ENCODE results near the gene PERP. TPM values are rescaled to one million over a fixed set of nuclear protein-coding genes. Genes with fewer than 3 reads are reported as not detected.

PERP gene
- total and polyA plus RNA-seq, 7 donors = 0.70 to 12.3 (median 1.3) TPM

DNA sequence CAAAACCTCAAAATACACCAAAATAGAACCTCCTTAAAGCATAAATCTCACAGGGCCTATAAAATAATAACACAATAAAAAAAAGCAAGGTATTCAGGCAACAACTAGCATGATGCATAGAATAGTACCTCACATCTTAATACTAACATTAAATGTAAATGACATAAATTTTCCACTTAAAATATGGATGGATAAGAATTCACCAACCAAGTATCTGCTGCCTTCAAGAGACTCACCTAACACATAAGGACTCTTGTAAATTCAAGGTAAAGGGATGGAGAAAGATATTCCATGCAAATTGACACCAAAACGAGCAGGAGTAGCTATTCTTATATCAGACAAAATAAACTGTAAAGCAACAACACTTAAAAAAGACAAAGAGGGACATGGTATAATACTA, 52.2 kb downstream of the PERP start:
- H3K4me3 ChIP-seq = no peak overlapping the region

DNA sequence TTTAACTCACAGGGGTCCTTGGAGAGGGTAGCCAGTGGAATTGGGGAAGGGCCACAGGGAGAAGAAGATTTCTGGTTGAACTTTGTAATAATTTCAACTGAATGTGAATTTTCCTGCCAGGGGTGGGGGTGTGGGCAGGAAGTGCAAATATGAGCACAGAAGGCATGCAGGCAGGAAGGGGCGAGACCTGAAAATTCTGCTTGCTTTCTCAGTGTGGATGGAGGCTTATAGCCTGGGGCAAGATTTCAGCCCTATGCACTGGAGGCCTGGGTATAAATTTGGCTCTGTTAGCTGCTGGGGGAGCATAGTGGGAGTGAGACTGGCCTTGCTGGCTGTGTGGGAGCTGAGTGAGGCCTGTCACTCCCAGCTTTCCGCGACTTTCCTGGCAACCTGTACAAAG, 54.4 kb downstream of the PERP start:
- DNase-seq = no peak
- Histone ChIP-seq H3K4me3 (no peak overlapping the region), H3K9me3 (peaks cover 7% of the 10 kb centered on the region), H3K27me3 (ENCODE audit: insufficient read depth in 3 of 3, low read length in 2 of 3) (peaks cover 0 to 4% (median 0%) of the 10 kb centered on the region in 3 donors), H3K27ac (no peak overlapping the region), H3K4me1 (no peaks in the 10 kb centered on the region), H3K36me3 (ENCODE audit: insufficient read depth in 1 of 2, low read depth in 1 of 2) (no peaks in the 10 kb centered on the region)
- no peak for ATAC-seq
- intact Hi-C loops (cut with DNase I) = no loop called here
- TF ChIP-seq, protein P1, sequence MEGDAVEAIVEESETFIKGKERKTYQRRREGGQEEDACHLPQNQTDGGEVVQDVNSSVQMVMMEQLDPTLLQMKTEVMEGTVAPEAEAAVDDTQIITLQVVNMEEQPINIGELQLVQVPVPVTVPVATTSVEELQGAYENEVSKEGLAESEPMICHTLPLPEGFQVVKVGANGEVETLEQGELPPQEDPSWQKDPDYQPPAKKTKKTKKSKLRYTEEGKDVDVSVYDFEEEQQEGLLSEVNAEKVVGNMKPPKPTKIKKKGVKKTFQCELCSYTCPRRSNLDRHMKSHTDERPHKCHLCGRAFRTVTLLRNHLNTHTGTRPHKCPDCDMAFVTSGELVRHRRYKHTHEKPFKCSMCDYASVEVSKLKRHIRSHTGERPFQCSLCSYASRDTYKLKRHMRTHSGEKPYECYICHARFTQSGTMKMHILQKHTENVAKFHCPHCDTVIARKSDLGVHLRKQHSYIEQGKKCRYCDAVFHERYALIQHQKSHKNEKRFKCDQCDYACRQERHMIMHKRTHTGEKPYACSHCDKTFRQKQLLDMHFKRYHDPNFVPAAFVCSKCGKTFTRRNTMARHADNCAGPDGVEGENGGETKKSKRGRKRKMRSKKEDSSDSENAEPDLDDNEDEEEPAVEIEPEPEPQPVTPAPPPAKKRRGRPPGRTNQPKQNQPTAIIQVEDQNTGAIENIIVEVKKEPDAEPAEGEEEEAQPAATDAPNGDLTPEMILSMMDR (IDR thresholded peaks at IDR 0.05) = no peak
- WGBS, 3 donors = 75 to 98% (median 92%) methylated on average over 3 of the region's 3 CpGs

More for the DNA sequence above, 52.2 kb downstream of the PERP start:
- 41 to 49% (median 45%) methylated on average over 1 of the region's 1 CpG for WGBS, 3 donors
- intact Hi-C loops (cut with DNase I) = no loop called here
- Histone ChIP-seq H3K4me1 (no peaks in the 10 kb centered on the region), H3K27me3 (ENCODE audit: insufficient read depth in 3 of 3, low read length in 2 of 3) (peaks cover 0 to 4% (median 0%) of the 10 kb centered on the region in 3 donors), H3K9me3 (peaks cover 8% of the 10 kb centered on the region), H3K27ac (no peak overlapping the region), H3K36me3 (ENCODE audit: insufficient read depth in 1 of 2, low read depth in 1 of 2) (no peaks in the 10 kb centered on the region)
- TF ChIP-seq, protein P1 (IDR thresholded peaks at IDR 0.05) = no peak
- no peak for DNase-seq
- ATAC-seq = no peak

DNA sequence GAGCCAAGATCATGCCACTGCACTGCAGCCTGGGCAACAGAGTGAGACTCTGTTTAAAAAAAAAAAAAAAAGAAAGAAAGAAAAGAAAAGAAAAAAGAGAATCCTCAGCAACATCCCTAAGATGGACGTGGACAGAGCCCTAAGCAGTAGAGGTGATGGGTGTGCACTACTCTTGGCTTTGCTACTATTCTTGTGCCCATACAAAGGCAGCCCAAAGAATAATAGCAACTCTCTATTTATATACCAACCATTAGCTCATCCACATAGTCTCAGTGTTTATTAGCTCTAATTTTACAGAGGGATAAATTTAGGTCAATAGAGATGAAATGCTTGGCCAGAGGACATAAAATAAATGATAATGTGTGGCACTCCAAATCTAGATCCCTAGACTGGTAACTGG, 62.2 kb downstream of the PERP start:
- H3K36me3 ChIP-seq (ENCODE audit: insufficient read depth in 1 of 2, low read depth in 1 of 2) = no peaks in the 10 kb centered on the region
- no peaks in the 10 kb centered on the region for H3K27me3 ChIP-seq (ENCODE audit: insufficient read depth in 3 of 3, low read length in 2 of 3)
- no peak for ATAC-seq
- DNase-seq = no peak
- TF ChIP-seq, protein P1 (IDR thresholded peaks at IDR 0.05) = no peak
- H3K4me1 ChIP-seq = no peaks in the 10 kb centered on the region
- no peaks in the 10 kb centered on the region for H3K9me3 ChIP-seq
- no peak overlapping the region for H3K4me3 ChIP-seq
- intact Hi-C loops (cut with DNase I) = loop anchor here in 1 of 2 donors (5.0 kb wide), 1 partner anchor 1598 kb away; no protein-coding TSS in a partner anchor
- no peak overlapping the region for H3K27ac ChIP-seq
- 52 to 69% (median 55%) methylated on average over 1 of the region's 1 CpG for WGBS, 3 donors

DNA sequence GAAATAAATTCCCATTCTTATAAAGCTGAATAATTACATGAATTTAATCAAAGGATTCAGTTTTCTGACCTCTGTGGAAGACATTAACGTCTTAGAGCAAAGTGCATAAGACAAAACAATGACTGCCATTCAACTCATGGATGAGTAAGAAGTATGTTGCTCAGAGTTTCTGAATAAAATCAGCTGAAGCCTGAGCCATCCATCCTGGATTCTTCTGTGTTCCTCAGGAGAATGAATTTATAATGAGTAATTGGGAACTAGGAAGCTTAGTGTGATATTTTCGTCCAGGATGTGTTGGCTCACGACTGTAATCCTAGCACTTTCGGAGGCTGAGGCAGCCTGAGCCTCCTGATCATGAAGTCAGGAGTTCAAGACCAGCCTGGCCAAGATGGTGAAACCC, 62.8 kb downstream of the PERP start:
- WGBS, 3 donors = 80 to 86% (median 80%) methylated on average over 4 of the region's 4 CpGs
- no peaks in the 10 kb centered on the region for H3K27me3 ChIP-seq (ENCODE audit: insufficient read depth in 3 of 3, low read length in 2 of 3)
- DNase-seq (no peak), ATAC-seq (no peak)
- H3K4me1 ChIP-seq = no peaks in the 10 kb centered on the region
- H3K4me3 ChIP-seq = no peak overlapping the region
- intact Hi-C loops (cut with DNase I) = loop anchor here in 1 of 2 donors (5.0 kb wide), 1 partner anchor 1597 kb away; no protein-coding TSS in a partner anchor
- TF ChIP-seq, protein P1 (IDR thresholded peaks at IDR 0.05) = no peak
- no peaks in the 10 kb centered on the region for H3K9me3 ChIP-seq
- H3K36me3 ChIP-seq (ENCODE audit: insufficient read depth in 1 of 2, low read depth in 1 of 2) = no peaks in the 10 kb centered on the region
- no peak overlapping the region for H3K27ac ChIP-seq

Other genes with a start within 250 kb of the PERP start
- 10 to 100 TPM in 2 of 4 donors, 1 to 10 TPM in 2; 4.0 to 12.8 (median 8.3) TPM for gene TNFAIP3, start 240.2 kb downstream of the PERP start, total RNA-seq
- gene TNFAIP3, start 240.2 kb downstream of the PERP start, polyA plus RNA-seq = 1 to 10 TPM; 2.0 to 4.3 (median 2.8) TPM
- gene ARFGEF3, start 54.5 kb upstream of the PERP start, total RNA-seq = 10 to 100 TPM in 2 of 4 donors, under 1 TPM in 2; 0.38 to 18.4 (median 7.6) TPM
- gene ARFGEF3, start 54.5 kb upstream of the PERP start, polyA plus RNA-seq = under 1 TPM; 0.20 to 0.22 (median 0.21) TPM
- gene PBOV1, start 111.1 kb upstream of the PERP start, total RNA-seq = not detected
- gene PBOV1, start 111.1 kb upstream of the PERP start, polyA plus RNA-seq = not detected